IMR-90 (cell line): Measurements from ENCODE around the gene ELFN1. TPM values are rescaled to one million over a fixed set of nuclear protein-coding genes. Genes with fewer than 3 reads are reported as not detected.

Experiments used
- ATAC-seq: fragments of 200-7000 bp; cut with Tn5 transposase; 2 replicates; pipeline ENCODE4 v1.9.1; 2020; ENCODE audit warnings: low read depth, mild to moderate bottlenecking, moderate library complexity
- BruUV-seq: library from RNA; stranded (reverse); fragments of 400-500 nt; replicated peaks from 2 replicates; lab custom pipeline; 2021; lab: Mats Ljungman, UMichigan
- CTCF ChIA-PET: fragments of 300-600 bp; formaldehyde crosslinking; extraction: SDS; loops from one replicate; lab custom pipeline; 2021; ENCODE audit warnings: antibody characterized with exemption; lab: Yijun Ruan, JAX
- POLR2A ChIA-PET: fragments of 300-600 bp; sonication (Branson Sonifier 250); formaldehyde crosslinking; loops from one replicate; lab custom pipeline; 2022; ENCODE audit warnings: antibody characterized with exemption; ENCODE audit not compliant: unreplicated experiment; lab: Charles Lee
- DNase-seq: peaks from one replicate; pipeline ENCODE4 v3.0.0; 2013
- H2AFZ ChIP-seq: replicated peaks from 2 replicates; pipeline ENCODE3; 2013; ENCODE audit warnings: low read length, mild to moderate bottlenecking; ENCODE audit not compliant: poor library complexity
- H2AK5ac ChIP-seq: 2 replicates; pipeline ENCODE4 v1.6.1; 2013; ENCODE audit warnings: low read depth, low read length, inconsistent platforms
- H2AK9ac ChIP-seq: replicated peaks from 2 replicates; pipeline ENCODE3; 2013; ENCODE audit warnings: mild to moderate bottlenecking, low read depth, low read length, moderate library complexity; ENCODE audit not compliant: poor library complexity
- H2BK120ac ChIP-seq: 2 replicates; pipeline ENCODE4 v1.6.1; 2013; ENCODE audit warnings: low read depth, low read length, inconsistent platforms
- H2BK15ac ChIP-seq: 3 replicates; pipeline ENCODE4 v1.6.1; 2013; ENCODE audit warnings: low read depth, low read length, inconsistent platforms
- H2BK20ac ChIP-seq: 2 replicates; pipeline ENCODE4 v1.6.1; 2013; ENCODE audit warnings: low read depth, mild to moderate bottlenecking, inconsistent platforms, low read length, moderate library complexity
- H2BK5ac ChIP-seq: 2 replicates; pipeline ENCODE4 v1.6.1; 2013; ENCODE audit warnings: mild to moderate bottlenecking, low read depth, low read length, inconsistent platforms; ENCODE audit not compliant: poor library complexity, severe bottlenecking
- H3K14ac ChIP-seq: replicated peaks from 2 replicates; pipeline ENCODE4 v1.6.1; 2013; ENCODE audit warnings: low read depth, low read length, inconsistent platforms
- H3K18ac ChIP-seq: 2 replicates; pipeline ENCODE4 v1.6.1; 2013; ENCODE audit warnings: low read depth, low read length, control low read depth
- H3K23ac ChIP-seq: 2 replicates; pipeline ENCODE4 v1.6.1; 2013; ENCODE audit warnings: low read depth, low read length, inconsistent platforms
- H3K27ac ChIP-seq: 2 replicates; pipeline ENCODE4 v1.5.1; 2013; ENCODE audit warnings: mild to moderate bottlenecking, control low read depth, low read length; ENCODE audit not compliant: insufficient read depth
- H3K27me3 ChIP-seq: 2 replicates; pipeline ENCODE4 v1.6.1; 2013; ENCODE audit warnings: low read length; ENCODE audit not compliant: control insufficient read depth, insufficient read depth
- H3K36me3 ChIP-seq: 2 replicates; pipeline ENCODE4 v1.6.1; 2013; ENCODE audit warnings: low read length, mixed read lengths; ENCODE audit not compliant: control insufficient read depth, insufficient read depth
- H3K4ac ChIP-seq: 2 replicates; pipeline ENCODE4 v1.6.1; 2013; ENCODE audit warnings: low read depth, low read length, inconsistent platforms
- H3K4me1 ChIP-seq: 2 replicates; pipeline ENCODE4 v1.6.1; 2013; ENCODE audit warnings: low read length, mixed read lengths; ENCODE audit not compliant: control insufficient read depth, insufficient read depth
- H3K4me2 ChIP-seq: 2 replicates; pipeline ENCODE4 v1.6.1; 2013; ENCODE audit warnings: low read depth, mild to moderate bottlenecking, control low read depth, low read length, moderate library complexity
- H3K4me3 ChIP-seq: 2 replicates; pipeline ENCODE4 v1.5.1; 2013; ENCODE audit warnings: low read depth, mild to moderate bottlenecking, control low read depth, low read length, moderate library complexity; ENCODE audit not compliant: insufficient read depth
- H3K56ac ChIP-seq: 2 replicates; pipeline ENCODE4 v1.6.1; 2013; ENCODE audit warnings: low read length, inconsistent platforms; ENCODE audit not compliant: insufficient read depth; ENCODE audit errors: extremely low read depth
- H3K79me1 ChIP-seq, 2 experiments: 2 replicates each; pipeline ENCODE4 v1.6.1; 2013; ENCODE audit warnings: low read length in 2 of 2, inconsistent platforms in 1 of 2, low read depth in 1 of 2
- H3K9ac ChIP-seq: 2 replicates; pipeline ENCODE4 v1.6.1; 2013; ENCODE audit warnings: low read depth, low read length, control low read depth
- H3K9me1 ChIP-seq: 2 replicates; pipeline ENCODE4 v1.6.1; 2013; ENCODE audit warnings: low read length, inconsistent platforms; ENCODE audit not compliant: insufficient read depth
- H3K9me3 ChIP-seq: 2 replicates; pipeline ENCODE4 v1.6.1; 2013; ENCODE audit warnings: low read length; ENCODE audit not compliant: control insufficient read depth, insufficient read depth
- H4K20me1 ChIP-seq: 2 replicates; pipeline ENCODE4 v1.6.1; 2013; ENCODE audit warnings: low read length, inconsistent platforms; ENCODE audit not compliant: insufficient read depth
- H4K5ac ChIP-seq: 2 replicates; pipeline ENCODE4 v1.6.1; 2013; ENCODE audit warnings: mild to moderate bottlenecking, low read depth, low read length, control low read depth
- H4K8ac ChIP-seq, 2 experiments: 2 replicates each; pipeline ENCODE4 v1.6.1; 2013; ENCODE audit warnings: low read depth in 2 of 2, low read length in 2 of 2, control low read depth in 1 of 2, inconsistent platforms in 1 of 2
- H4K91ac ChIP-seq: 2 replicates; pipeline ENCODE4 v1.6.1; 2013; ENCODE audit warnings: low read depth, low read length, inconsistent platforms; ENCODE audit not compliant: insufficient read depth
- BHLHE40 ChIP-seq: fragments of 150-350 bp; IDR thresholded peaks from 2 replicates; pipeline ENCODE4 v1.6.1; 2016; ENCODE audit warnings: mild to moderate bottlenecking, low read depth, low read length
- CEBPB ChIP-seq: IDR thresholded peaks from 2 replicates; pipeline ENCODE4 v1.6.1; 2012; ENCODE audit warnings: low read depth, low read length, improper control_type of control experiment
- CHD1 ChIP-seq: IDR thresholded peaks from 2 replicates; pipeline ENCODE4 v1.6.1; 2012; ENCODE audit warnings: low read depth, low read length, improper control_type of control experiment
- FOS ChIP-seq: fragments of 150-350 bp; IDR thresholded peaks from 2 replicates; pipeline ENCODE4 v1.6.1; 2016; ENCODE audit warnings: low read depth, low read length
- MAFK ChIP-seq: IDR thresholded peaks from 2 replicates; pipeline ENCODE4 v1.6.1; 2012; ENCODE audit warnings: low read depth, low read length, improper control_type of control experiment
- MAZ ChIP-seq: IDR thresholded peaks from 2 replicates; pipeline ENCODE4 v1.6.1; 2012; ENCODE audit warnings: low read depth, mild to moderate bottlenecking, low read length, improper control_type of control experiment, moderate library complexity, borderline replicate concordance
- MXI1 ChIP-seq: IDR thresholded peaks from 2 replicates; pipeline ENCODE4 v1.6.1; 2012; ENCODE audit warnings: low read depth, mild to moderate bottlenecking, low read length, moderate library complexity, borderline replicate concordance
- NFE2L2 ChIP-seq: fragments of 150-350 bp; IDR thresholded peaks from 2 replicates; pipeline ENCODE4 v1.6.1; 2016; ENCODE audit warnings: low read depth, mild to moderate bottlenecking, low read length
- POLR2A ChIP-seq: IDR thresholded peaks from 2 replicates; pipeline ENCODE4 v1.6.1; 2012; ENCODE audit warnings: mild to moderate bottlenecking, low read depth, low read length
- RAD21 ChIP-seq: IDR thresholded peaks from 2 replicates; pipeline ENCODE4 v1.6.1; 2012; ENCODE audit warnings: low read length, improper control_type of control experiment
- RCOR1 ChIP-seq: IDR thresholded peaks from 2 replicates; pipeline ENCODE4 v1.6.1; 2012; ENCODE audit warnings: mild to moderate bottlenecking, low read length, improper control_type of control experiment; ENCODE audit not compliant: insufficient replicate concordance
- RFX5 ChIP-seq: IDR thresholded peaks from 2 replicates; pipeline ENCODE4 v1.8.0; 2012; ENCODE audit warnings: low read depth, mild to moderate bottlenecking, low read length, moderate library complexity
- SMC3 ChIP-seq: fragments of 150-350 bp; IDR thresholded peaks from 2 replicates; pipeline ENCODE4 v1.6.1; 2016; ENCODE audit warnings: low read depth, mild to moderate bottlenecking, antibody characterized with exemption, low read length, moderate library complexity
- WGBS, 2 experiments: methylation state at CpG; one replicate each; pipeline versions ENCODE4 v1.1.5 to v1.1.7; 2013; ENCODE audit warnings: missing lambda C conversion rate in 2 of 2; ENCODE audit not compliant: insufficient read length in 1 of 2; ENCODE audit errors: extremely low coverage in 2 of 2; 5-methylcytosine and 5-hydroxymethylcytosine counted together
- dilution Hi-C: fragments of 300-500 bp; cut with HindIII; formaldehyde crosslinking; loops from one replicate; pipeline ENCODE4 v1.14.3; 2018; ENCODE audit warnings: low sequenced_read_pairs; ENCODE audit not compliant: unreplicated experiment
- in situ Hi-C: fragments of 300-500 bp; cut with MboI; formaldehyde crosslinking; loops from 3 replicates; pipeline ENCODE4 v1.14.3; 2019; ENCODE audit warnings: low sequenced_read_pairs, inconsistent platforms, mixed read lengths
- intact Hi-C: fragments of 100-400 bp; cut with micrococcal nuclease; formaldehyde crosslinking; loops from 2 replicates; pipeline ENCODE4 v1.10.0; 2022
- polyA plus RNA-seq, 3 experiments: library from polyadenylated mRNA; depleted of rRNA; stranded (reverse); fragments of >200 nt; gene quantifications; 2 replicates each; pipeline ENCODE4 v1.2.3, GENCODE V29; 2012; ENCODE audit warnings: low replicate concordance in 1 of 3
- total RNA-seq: library from RNA; depleted of rRNA; stranded (reverse); fragments of >200 nt; gene quantifications from 2 replicates; pipeline ENCODE4 v1.2.3, GENCODE V29; 2012
- TF ChIP-seq, protein P1 (sequence below): fragments of 150-350 bp; IDR thresholded peaks from 2 replicates; pipeline ENCODE4 v1.6.1; 2016; ENCODE audit warnings: low read depth, mild to moderate bottlenecking, low read length, moderate library complexity, borderline replicate concordance
- TF ChIP-seq, protein P2 (sequence below): fragments of 150-350 bp; IDR thresholded peaks from 2 replicates; pipeline ENCODE4 v1.6.1; 2017; ENCODE audit warnings: mild to moderate bottlenecking, antibody characterized with exemption, low read length, low read depth
- TF ChIP-seq, protein P3 (sequence below): conservative IDR thresholded peaks from 2 replicates; pipeline ENCODE4 v1.5.1; 2012; ENCODE audit warnings: mild to moderate bottlenecking, low read depth, low read length, improper control_type of control experiment

The ELFN1 gene
- total and polyA plus RNA-seq, 2 of the 4 experiments (the other 2 are of a cell fraction): 1.6 to 5.2 TPM

DNA sequence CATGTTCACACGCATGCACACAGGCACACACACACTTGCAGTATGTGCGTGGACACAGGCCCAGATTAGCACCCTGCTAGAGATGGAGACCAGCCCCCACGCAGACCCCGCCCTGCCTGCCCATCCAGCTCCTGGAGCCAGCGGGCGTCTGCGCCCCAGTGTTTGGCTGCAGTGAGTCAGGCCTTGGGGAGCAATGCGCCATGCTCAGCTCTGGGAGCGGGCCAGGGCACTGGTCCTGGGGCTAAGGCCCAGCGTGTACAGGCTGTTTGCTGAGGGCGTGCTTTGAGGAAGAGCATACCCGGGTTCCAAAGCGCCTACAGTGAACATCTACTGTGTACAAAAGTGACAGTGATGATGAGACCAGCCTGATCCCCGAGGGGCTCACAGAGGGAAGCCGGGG lies 16.0 kb upstream of the ELFN1 start:
- ATAC-seq: no peak
- DNase-seq: no peak
- no peak overlapping the region for H3K14ac ChIP-seq
- no peak overlapping the region for H3K4ac ChIP-seq
- no peak overlapping the region for H2BK15ac ChIP-seq
- no peak overlapping the region for H3K56ac ChIP-seq
- H2BK20ac ChIP-seq: no peak overlapping the region
- intact Hi-C loops: no loop called here
- H3K9me3 ChIP-seq: no peaks in the 10 kb centered on the region
- no peak overlapping the region for H4K91ac ChIP-seq
- H2BK120ac ChIP-seq: no peak overlapping the region
- H3K18ac ChIP-seq: no peak overlapping the region
- no peak overlapping the region for H4K8ac ChIP-seq
- H3K9ac ChIP-seq: no peak overlapping the region
- H3K4me2 ChIP-seq: no peak overlapping the region
- no peak overlapping the region for H2BK5ac ChIP-seq
- TF ChIP-seq MAZ (no peak), NFE2L2 (no peak), CHD1 (no peak), FOS (no peak), MXI1 (no peak), SMC3 (no peak), RAD21 (no peak), CEBPB (no peak), MAFK (no peak), BHLHE40 (no peak), RCOR1 (no peak), RFX5 (no peak), POLR2A (no peak)
- TF ChIP-seq, protein P1, sequence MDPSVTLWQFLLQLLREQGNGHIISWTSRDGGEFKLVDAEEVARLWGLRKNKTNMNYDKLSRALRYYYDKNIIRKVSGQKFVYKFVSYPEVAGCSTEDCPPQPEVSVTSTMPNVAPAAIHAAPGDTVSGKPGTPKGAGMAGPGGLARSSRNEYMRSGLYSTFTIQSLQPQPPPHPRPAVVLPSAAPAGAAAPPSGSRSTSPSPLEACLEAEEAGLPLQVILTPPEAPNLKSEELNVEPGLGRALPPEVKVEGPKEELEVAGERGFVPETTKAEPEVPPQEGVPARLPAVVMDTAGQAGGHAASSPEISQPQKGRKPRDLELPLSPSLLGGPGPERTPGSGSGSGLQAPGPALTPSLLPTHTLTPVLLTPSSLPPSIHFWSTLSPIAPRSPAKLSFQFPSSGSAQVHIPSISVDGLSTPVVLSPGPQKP: no peak
- TF ChIP-seq, protein P2, sequence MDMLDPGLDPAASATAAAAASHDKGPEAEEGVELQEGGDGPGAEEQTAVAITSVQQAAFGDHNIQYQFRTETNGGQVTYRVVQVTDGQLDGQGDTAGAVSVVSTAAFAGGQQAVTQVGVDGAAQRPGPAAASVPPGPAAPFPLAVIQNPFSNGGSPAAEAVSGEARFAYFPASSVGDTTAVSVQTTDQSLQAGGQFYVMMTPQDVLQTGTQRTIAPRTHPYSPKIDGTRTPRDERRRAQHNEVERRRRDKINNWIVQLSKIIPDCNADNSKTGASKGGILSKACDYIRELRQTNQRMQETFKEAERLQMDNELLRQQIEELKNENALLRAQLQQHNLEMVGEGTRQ: no peak
- TF ChIP-seq, protein P3, sequence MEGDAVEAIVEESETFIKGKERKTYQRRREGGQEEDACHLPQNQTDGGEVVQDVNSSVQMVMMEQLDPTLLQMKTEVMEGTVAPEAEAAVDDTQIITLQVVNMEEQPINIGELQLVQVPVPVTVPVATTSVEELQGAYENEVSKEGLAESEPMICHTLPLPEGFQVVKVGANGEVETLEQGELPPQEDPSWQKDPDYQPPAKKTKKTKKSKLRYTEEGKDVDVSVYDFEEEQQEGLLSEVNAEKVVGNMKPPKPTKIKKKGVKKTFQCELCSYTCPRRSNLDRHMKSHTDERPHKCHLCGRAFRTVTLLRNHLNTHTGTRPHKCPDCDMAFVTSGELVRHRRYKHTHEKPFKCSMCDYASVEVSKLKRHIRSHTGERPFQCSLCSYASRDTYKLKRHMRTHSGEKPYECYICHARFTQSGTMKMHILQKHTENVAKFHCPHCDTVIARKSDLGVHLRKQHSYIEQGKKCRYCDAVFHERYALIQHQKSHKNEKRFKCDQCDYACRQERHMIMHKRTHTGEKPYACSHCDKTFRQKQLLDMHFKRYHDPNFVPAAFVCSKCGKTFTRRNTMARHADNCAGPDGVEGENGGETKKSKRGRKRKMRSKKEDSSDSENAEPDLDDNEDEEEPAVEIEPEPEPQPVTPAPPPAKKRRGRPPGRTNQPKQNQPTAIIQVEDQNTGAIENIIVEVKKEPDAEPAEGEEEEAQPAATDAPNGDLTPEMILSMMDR: no peak
- H3K36me3 ChIP-seq: no peaks in the 10 kb centered on the region
- H3K79me1 ChIP-seq: no peaks in the 10 kb centered on the region
- peaks cover 23% of the 10 kb centered on the region for H3K27me3 ChIP-seq
- no peak overlapping the region for H3K23ac ChIP-seq
- 73% methylated on average over 3 of the region's 15 CpGs; no CpG with 5 or more reads in 1 of the 2 experiments for WGBS, 2 experiments
- no peak overlapping the region for H4K5ac ChIP-seq
- BruUV-seq: no TSS peak
- no peak overlapping the region for H2AK9ac ChIP-seq
- H3K27ac ChIP-seq: no peak overlapping the region
- H3K9me1 ChIP-seq: no peaks in the 10 kb centered on the region; the same call in 1 of the 2 replicates
- H3K4me1 ChIP-seq: no peaks in the 10 kb centered on the region
- no peak overlapping the region for H2AK5ac ChIP-seq
- H4K20me1 ChIP-seq: no peaks in the 10 kb centered on the region
- H2AFZ ChIP-seq: no peak overlapping the region
- ChIA-PET CTCF (no interaction called here), POLR2A (no interaction called here)
- no peak overlapping the region for H3K4me3 ChIP-seq
- dilution Hi-C loops: no loop called here
- in situ Hi-C loops: loop anchor here (10.0 kb wide), 1 partner anchor 561 kb away; no protein-coding TSS in a partner anchor
